Superior temporal gyrus (tissue), 1 donor: Measurements from ENCODE around the gene DOCK2.
A peak's percentile ranks its signal among the peaks of the same experiment; 100 is the strongest.
"Not testable (repeated sequence)": the region's sequence is repeated elsewhere in the genome, so short reads cannot be mapped to it uniquely, and the experiment has no call there.

ENCODE experiments used
- DNase-seq: peaks from one replicate; pipeline ENCODE4 v3.0.0-alpha.2; 2016; ENCODE audit errors: extremely low spot score

DOCK2 gene

DNA sequence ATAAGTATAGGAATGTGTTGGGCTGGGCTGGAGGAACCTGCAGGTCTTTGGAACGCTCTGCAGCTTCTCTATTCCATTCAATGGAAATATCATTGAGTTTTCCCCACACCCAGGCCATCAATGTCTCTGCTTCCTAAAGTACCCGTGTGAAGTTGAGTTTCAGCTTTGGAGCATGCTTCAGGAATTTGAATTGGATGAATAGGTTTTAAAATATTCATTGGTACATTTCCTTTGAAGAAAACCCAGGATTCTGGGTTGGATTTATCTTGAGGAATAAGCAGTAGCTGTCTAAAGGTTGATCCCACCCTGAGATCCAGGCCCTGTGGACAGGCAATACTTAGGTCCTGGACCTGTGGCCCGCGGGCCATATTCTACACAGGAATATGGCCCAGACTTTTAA is 306.0 kb downstream of the DOCK2 start:
- DNase-seq: no peak

DNA sequence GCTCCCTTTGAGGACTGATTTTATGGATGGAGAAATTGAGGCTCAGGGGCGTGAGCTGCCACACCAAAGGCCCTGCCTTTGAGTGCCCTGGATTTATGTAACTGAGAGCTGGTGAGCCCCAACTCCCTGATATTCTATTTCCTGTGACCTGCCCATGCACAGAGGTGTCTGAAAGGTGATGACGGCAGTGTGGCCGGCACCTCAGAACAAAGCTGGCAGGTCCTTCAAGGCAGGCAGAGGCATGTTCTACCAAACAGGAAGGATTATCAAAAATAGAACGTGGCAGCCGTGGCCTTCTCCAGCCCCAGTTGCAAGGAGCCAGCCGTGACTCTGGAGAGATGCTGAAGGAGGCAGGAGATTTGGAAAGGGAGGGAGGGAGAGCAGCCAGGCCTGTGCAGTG is 307.0 kb downstream of the DOCK2 start:
- DNase-seq: no peak

DNA sequence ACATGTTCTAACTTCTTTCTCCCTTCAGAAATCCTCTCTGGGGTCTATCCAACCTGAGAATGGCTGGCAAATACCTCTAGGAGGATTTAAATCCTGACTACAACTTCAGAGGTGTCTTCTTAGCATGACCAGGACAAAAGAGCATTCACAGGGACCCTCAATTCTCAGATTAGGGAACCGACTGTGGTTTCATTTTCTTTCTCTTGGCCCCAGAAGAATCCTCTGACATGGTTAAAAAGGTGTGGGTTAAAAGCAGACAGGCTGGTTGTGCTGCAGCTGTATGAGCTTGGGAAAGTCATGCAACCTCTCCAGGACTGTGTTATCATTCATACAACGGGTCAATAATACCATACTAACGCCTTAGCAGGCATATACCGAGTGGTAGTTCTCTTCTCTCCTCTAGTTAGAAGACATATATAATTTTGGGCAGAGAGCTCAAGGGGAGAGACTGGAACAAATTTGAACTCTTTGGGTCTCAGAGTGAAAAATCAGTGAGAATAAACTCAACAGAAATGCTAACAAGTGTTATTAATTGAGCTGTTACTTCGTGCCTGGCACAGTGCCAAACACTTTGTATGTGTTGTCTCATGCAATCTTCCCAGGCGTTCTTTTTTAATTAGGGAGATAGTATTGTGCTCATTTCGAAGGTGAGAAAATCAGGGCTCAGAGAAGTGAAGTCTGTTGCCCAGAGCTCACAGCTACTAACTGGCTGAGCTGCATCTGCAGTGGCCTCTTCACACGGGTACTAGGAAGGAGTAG is 308.0 kb downstream of the DOCK2 start:
- DNase-seq: no peak

DNA sequence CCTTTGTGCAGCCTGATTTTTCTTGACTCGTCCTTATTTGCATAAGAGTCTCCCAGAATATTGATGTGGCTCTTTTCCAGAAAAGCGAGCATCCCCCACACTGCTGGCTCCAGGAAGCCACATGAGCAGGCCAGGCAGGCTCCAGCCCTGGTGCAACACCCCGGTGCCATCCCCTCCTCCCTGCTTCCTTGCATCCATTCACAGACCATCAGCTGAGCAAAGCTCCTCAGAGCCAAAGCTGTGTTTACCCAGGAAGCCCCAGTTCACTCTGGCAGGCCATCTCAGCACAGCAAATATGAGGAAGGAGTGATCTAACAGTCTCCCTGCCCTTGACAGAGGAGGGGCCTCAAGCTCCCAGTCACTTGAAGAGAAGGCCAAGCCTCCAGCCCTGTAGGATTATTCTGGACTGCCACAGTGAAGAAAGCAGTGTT is 308.8 kb downstream of the DOCK2 start:
- peak; percentile 65 for DNase-seq

DNA sequence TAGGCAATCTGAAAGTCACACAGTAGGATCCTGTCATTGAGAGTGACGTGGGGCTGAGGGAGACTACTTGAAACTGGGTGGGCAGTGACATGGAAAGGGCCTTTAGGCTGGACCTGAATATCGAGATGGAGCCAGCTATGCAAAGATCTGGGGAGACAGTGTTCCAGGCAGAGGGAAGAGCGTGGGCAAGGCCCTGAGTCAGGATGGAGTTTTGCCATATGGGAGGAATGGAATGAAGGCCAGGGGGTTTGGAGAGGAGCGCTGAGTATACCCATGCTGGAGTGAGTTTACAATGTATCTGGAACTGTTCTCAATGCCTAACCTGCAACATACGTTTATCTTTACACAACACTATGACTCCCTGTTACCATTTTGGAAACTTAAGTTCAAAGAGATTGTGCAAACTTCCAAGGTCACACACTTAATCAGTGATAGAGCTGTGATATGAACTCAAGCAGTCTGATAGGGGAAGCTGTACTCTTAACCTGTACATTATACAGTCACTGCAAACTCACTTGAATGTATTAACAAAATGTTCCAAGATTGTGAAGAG is 309.7 kb downstream of the DOCK2 start:
- DNase-seq: peak; percentile 29

DNA sequence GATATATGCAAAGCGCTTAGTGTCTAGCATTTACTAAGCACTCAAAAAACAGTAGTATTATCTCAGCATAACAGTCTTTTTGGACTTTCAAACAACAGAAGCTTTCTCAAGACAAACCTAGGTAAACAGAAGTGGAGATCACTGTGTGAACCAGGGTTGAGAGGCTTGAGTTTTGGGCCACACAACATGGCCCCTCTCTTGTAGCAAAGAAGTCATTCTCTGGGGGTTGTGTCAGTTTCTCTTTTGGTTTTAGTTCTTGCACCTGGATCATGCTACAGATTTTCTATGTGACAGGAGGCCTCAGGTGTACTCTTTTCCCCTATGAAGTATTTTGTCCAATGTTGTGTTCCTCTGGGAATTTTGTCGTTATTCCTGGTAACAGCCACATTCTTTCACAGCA is 313.3 kb downstream of the DOCK2 start:
- no peak for DNase-seq

DNA sequence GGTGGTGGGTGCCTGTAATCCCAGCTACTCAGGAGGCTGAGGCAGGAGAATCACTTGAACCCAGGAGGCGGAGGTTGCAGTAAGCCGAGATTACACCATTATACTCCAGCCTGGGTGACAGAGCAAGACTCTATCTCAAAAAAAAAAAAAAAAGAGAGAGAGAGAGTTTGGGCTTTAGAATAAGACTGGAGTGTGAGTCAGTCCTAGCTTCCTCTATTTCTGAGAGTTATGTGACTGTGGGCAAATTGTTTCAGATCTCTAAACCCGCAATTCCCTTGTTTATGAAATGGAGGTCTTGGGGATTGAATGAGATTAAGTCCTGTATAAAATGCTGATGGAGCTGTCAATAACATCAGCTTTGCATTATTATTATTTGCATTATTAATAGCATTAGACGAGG is 316.1 kb downstream of the DOCK2 start:
- DNase-seq: not testable (repeated sequence)

DNA sequence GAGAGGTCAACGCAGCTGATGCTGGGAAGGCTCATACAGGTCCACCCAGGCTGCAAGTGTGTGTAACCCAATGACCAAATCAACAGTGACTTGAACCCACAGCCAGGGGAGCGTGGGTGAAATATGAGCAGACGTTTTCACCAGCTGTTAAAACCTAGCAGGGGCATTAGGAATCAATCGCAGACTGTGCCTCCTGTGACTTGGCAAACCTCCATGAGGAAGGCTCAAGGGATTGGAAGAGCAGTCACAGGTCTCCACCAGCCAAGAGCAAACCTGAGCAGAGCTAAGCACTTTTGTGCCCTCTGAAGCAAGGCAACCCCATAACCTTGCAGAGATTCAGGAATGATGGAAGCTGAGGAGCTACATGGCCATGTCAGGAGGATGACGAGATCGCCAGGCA is 317.7 kb downstream of the DOCK2 start:
- DNase-seq: no peak

DNA sequence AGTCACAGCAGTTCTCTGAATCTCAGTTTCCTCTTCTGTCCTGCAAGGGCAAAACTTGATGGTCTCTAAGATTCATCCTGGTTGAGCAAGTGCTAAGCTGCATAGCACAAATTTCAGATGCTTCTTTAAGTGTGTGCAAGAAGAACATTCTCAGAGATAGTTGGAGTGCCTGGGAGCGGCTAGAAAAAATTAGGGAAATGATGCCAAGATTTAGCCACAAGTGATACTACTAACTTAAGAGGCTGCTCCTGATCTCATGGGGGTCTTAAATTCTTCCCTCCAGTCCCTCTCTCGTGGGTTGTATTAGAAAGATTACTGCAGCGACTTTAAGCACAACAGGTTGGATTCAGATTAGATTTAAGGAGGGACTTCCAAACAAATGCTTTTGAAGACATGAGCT is 319.1 kb downstream of the DOCK2 start:
- DNase-seq: no peak

DNA sequence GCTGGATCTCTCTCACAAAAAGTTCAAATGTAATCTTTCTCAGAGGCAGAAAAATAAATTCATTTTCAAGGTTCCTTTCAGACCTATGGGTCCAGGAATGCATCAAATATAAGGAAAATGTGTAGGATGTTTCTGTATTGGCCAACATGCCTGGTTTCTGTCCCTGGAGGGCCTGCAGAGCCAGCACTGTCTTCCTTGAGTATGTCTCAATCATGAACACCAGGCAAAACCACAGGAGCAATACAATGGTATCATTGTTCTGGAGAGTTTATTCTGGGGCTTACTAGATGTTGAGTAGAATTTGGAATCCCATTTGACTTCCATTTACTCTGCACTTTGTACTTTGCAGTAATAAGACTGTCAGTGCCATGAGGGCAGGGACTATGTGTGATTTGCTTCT is 319.7 kb downstream of the DOCK2 start:
- DNase-seq: no peak

DNA sequence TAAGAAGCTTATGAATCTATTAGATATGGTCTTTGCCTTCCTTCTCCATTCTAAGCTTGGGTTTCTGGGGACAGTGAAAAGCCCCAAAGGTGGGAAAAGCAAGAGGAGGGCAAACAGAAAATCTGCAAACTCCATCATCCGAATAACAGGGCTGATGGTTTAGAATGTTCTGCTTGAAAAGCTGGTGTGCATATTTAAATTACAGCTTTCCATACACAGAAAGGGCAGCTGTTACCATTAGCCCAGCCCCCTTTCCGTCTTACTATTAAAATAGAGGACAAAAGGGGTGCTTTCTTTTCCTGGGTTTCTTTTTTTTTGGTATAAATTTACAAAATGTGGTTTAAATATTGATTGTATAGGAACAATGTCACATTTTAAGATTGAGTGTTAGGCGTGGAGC is 321.2 kb downstream of the DOCK2 start:
- DNase-seq: no peak

DNA sequence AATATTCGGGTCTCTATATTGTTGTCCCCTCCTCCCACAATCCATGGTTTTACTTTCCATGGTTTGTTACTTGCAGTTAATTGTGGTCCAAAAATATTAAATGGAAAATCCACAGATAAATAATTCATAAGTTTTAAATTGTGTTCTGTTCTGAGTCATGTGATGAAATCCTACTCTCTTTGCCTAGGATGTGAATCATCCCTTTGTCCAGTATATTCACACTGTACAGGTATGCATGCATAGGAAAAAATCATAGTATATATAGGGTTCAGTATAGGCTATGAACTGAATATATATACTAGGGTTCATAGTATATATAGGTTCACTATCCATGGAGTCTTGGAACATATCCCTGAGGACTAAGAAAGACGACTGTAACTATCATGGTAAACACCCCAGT is 323.6 kb downstream of the DOCK2 start:
- DNase-seq: no peak

DNA sequence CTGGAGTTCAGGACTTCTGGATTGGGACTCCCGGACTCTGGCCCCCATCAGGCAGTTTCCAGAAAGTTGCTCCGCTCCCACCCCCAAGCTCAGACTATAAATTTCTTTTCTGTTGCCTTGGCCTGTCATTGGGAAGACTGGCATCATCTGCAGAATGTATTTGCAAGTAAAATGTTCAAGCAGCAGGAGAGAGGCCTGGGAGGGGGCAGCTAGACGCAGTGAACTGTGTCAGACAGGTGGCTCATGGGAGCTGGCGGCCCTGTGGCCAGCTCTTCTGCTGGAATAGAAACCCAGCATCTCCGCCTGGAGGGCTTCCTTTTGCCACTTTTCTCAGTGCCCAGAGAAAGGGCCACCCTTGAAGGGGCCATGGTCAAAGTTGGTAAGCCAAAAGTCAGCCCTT is 327.2 kb downstream of the DOCK2 start:
- DNase-seq: no peak

DNA sequence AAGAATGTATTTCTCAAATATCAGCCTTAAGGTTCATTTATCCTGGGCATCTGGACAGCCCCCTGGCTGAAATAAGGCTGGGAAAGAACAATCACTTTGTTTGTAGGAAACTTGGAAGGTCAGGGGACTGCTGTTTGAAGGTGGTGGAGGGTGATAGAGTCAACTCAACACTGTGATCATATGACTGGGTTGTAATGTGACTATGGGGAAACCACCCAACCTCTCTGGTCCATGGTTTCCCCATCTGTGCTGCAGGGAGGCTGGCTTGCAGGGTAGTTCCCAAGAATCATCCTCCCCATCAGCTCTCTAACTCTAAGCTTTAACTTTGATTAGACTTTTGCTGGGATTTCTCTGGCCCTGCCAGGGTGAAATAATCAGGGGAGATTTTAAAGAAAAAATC is 333.3 kb downstream of the DOCK2 start:
- DNase-seq: no peak

DNA sequence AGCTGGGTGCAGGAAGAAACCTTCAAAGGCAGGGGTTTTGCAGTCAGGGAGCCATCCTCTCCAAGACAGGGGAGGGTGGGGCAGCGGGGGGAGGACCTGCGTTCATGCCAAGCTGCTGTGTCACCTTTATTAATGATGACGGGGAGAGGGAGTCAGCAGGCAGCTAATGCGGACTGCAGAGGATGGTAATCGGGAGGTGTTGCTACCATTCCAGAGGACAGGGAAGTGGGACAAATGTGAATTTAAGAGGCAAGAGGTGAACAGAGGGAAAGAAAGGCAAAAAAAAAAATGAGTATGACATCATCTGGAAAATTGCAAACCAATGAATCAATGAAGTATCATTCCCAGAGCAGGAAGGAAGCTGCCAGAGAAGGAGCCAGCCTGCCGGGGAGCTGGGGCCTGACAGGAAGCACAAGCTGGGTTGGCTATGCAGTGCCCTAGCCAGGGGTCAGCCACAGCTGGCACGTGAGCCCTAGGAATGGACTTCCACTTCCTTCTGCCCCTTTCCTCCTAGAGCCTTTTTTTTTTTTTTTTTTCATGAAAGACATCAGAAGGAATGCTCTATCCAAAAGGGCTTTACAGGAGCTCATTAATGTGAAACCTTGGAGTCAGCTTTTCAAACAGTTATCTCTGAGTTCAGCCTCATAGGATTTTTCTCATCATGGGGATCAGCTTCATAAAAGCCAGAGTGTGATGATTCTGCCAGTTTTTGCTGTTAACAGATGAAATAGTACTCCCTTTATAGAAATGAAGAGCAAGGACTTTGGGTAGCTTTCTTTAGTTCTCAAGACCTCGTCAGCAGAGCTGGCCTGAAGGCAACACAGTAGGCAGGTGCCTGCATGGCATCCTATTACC is 334.1 kb downstream of the DOCK2 start:
- no peak for DNase-seq

DNA sequence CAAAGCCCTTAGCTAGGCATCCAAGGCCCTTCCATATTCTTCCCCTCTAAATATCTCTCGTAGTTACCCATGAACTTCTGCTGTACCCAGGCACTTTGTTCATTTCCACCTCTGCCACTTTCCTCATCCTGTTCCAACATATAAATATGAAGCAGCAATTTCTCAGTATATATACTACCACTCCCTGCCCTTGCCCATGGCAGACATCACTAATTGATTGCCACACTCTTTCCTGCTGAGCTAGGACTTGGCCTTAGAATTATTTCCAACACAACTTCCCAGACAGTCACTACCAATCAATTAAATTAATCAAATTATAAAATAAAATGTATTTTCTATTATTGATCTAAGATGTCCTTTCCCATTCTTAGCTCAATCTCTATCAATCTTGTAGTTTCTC is 334.7 kb downstream of the DOCK2 start:
- no peak for DNase-seq

DNA sequence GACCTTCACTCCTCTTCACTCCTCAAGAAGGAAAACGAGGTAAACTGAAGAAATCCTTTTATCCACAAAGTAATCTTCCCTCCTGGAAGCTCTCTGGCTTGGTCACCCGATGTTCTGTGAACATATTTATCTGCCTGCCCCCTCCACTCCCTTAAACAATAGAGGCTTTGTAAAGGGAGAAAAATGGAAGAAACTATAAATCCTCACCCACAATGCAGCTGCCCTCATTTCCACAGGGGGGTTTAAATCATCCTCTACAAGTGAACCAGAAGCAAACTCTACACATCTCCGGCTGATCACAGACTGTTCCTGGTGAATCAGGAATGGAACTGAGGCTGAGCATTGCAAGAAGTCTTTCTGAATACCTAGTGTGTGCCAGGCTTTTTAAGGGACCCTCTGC is 336.0 kb downstream of the DOCK2 start:
- peak; percentile 33 for DNase-seq

DNA sequence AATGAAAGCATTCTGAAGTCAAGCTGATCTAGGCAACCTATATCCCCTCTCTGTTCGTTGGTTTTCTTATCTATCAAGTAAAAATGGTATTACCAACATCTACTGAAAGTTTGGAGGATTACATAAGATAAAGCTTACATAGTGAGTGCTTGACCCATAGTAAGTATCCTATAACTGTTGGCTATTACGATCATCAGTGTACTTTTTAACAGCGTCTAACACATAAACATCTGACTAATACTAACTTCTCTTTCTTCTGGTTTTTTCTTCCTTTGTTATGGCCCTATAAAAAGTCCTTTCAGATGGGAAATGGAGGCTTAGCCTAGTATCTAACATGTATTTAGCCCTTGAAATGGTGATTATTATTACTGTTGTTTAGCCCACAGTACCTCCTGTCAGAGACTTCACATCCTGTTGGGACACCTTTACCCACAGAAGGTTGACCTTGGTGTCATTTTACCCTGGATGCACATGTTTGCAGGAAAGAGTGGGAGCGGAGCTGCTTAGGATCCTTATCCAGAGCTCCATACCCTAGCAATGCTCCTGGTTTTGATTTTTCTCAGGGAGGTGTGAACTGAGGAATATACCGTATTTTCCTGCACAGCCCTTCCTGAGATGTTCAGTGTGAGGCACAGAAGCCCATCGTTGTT is 337.2 kb downstream of the DOCK2 start:
- DNase-seq: no peak

DNA sequence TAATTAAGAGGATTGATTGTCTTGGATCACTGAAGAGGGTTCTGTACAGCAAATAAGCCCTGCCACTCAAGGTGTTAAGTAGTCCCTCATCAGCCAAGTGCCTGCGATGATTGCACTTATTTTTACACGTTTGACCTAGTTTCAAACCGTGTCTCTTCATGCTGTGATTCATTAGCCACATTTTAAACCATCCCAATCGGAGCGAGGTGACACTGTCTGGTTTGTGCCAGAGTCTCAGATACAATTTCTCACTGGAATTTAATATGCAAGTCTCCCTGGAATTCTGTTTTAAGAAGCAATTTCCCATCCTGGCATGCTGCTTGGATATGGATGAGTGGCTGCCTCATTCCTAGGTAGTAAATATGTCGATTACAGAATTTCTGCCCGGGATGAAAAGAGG is 341.6 kb downstream of the DOCK2 start:
- DNase-seq: peak; percentile 64

DNA sequence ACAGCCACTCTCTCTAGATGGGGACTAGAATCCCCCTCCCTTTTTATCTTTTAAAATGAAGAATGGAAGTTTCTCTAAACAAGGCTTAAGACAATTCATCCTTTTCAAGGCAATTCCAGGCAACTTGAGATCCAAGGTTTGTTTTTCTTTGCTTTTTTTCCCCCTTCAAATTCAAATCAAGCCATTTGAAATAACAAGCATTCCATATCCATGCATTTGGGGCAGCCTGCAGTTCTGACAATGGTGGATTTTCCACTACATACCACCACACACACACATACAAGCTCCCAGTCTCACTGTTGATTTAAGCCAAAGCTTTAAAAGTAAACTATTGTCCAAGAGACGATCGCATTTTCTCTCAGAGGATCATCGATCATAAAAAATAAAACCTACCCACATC is 342.8 kb downstream of the DOCK2 start:
- peak; percentile 78 for DNase-seq

DNA sequence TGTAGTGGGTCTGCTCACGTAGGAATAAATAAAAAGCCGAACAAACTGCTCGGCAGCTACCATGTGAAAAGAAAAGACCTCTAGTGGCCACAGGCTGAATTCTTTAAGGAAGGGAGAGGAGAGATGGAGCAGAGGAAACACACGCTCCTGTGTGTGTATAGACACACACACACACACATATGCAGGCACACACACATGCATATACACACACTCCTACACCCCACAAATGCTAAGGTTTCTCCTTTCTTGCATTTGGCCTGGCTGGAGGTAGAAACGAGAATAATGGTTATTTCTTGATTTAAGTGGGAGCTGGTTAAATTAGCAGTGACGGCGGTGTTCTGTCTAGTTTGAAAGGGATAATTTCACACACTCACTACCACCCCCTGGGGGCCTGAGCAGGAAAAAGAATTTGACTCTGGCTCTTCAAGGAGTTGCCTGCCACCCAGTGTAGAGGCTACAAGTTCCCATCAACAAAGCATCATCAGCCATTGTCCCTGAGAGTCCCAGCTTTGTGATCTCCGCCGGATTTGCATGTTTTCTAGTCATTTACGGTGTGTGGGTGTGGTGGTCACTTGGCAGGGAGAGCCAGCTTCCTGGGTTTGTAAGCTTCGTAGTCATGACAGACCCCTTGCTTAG is 343.5 kb downstream of the DOCK2 start, which contains the start of gene INSYN2B:
INSYN2B (minus strand) TSS at position 78 of the 636 bp plus-strand sequence. CDS start 96,597 bp downstream, outside the sequence.
- DNase-seq: peak; percentile 99

DNA sequence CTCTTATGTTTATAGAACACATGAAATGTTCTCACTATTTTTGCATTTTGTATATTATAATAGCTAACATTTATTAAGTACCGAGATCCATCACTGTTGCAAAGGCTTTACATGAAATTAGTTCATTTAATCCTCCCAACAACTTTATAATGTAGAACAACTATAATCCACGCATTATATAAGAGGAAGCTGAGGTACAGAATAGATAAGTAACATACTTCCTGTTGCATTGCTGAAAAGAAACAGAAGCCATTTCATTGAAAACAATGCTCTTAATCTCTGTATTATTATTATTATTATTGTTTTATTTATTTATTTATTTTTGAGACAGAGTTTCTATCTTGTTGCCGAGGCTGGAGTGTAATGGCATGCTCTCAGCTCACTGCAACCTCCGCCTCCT is 351.1 kb downstream of the DOCK2 start:
- no peak for DNase-seq
